ENCODE measurements around the gene LDLRAD3. TPM values are rescaled to one million over a fixed set of nuclear protein-coding genes. Genes with fewer than 3 reads are reported as not detected.

The LDLRAD3 gene
- polyA plus RNA-seq, 1 of the 3 experiments (the other 2 are of a cell fraction): 10.6 TPM

GRCh38 chr11:36186340-36187175 lies 242.7 kb downstream of the LDLRAD3 start:
- Histone ChIP-seq H4K20me1 (ENCODE audit: insufficient read depth) (no peaks in the 10 kb centered on the region), H3K4me3 (ENCODE audit: low read depth in 2 of 2, low read length in 1 of 2) (no peak overlapping the region), H2AFZ (ENCODE audit: low read depth) (no peak overlapping the region), H3K9me2 (no peaks in the 10 kb centered on the region), H3K36me3 (replicated peaks in 1 of 2; ENCODE audit: control insufficient read depth in 1 of 2, insufficient read depth in 2 of 2, low read length in 1 of 2) (no peaks in the 10 kb centered on the region), H3K4me2 (no peak overlapping the region), H3F3A (replicated peaks; ENCODE audit: insufficient read depth) (no peaks in the 10 kb centered on the region), H3K4me1 (ENCODE audit: control insufficient read depth in 1 of 2, insufficient read depth in 2 of 2, low read depth in 1 of 2, low read length in 1 of 2) (peaks cover 3 to 5% of the 10 kb centered on the region in 2 experiments; a peak in 2 of 4 replicates), H3K9me3 (no peaks in the 10 kb centered on the region), H3K79me2 (ENCODE audit: insufficient read depth) (no peaks in the 10 kb centered on the region), H3K27ac (ENCODE audit: low read depth in 2 of 2, low read length in 1 of 2) (peak overlapping the region in 1 of 2 experiments; percentile 48; a peak in 1 of 4 replicates), H3K27me3 (ENCODE audit: insufficient read depth) (no peaks in the 10 kb centered on the region), H3K9ac (no peak overlapping the region)
- CTCF ChIA-PET: interaction anchor here (0.6 to 1.5 kb wide), 4 partner anchors 10 to 243 kb away, joined by 3 to 4 read pairs (median 4); no protein-coding TSS in a partner anchor
- POLR2A ChIA-PET: no interaction called here
- no peak for DNase-seq
- WGBS (ENCODE audit: low lambda C conversion rate): 79% methylated on average over 6 of the region's 6 CpGs
- TF ChIP-seq RXRA (IDR thresholded peaks at IDR 0.05; ENCODE audit: borderline replicate concordance, low read depth) (no peak), SIN3A (IDR thresholded peaks at IDR 0.05; ENCODE audit: borderline replicate concordance, low read depth, low read length) (no peak), EZH2phosphoT487 (IDR thresholded peaks at IDR 0.05; ENCODE audit: borderline replicate concordance, low read depth) (no peak), ELF1 (IDR thresholded peaks at IDR 0.05) (no peak), REST (IDR thresholded peaks at IDR 0.05; ENCODE audit: low read depth, low read length) (no peak), JUND (IDR thresholded peaks at IDR 0.05) (no peak; the same call in 1 of the 2 replicates), YY1 (IDR thresholded peaks at IDR 0.05; ENCODE audit: low read depth) (peak; percentile 39; the same call in 1 of the 2 replicates), IRF3 (IDR thresholded peaks at IDR 0.05; ENCODE audit: low read depth, low read length) (no peak), NFIC (IDR thresholded peaks at IDR 0.05; ENCODE audit: borderline replicate concordance) (peak; percentile 79), RCOR1 (IDR thresholded peaks at IDR 0.05; ENCODE audit: low read length) (no peak), NRF1 (IDR thresholded peaks at IDR 0.05; ENCODE audit: low read depth, low read length) (no peak), CHD2 (IDR thresholded peaks at IDR 0.05; ENCODE audit: low read length, partially characterized antibody) (no peak), SMC3 (IDR thresholded peaks at IDR 0.05; ENCODE audit: low read depth, low read length) (no peak), GATA2 (CRISPR knock-in tag; IDR thresholded peaks at IDR 0.05) (no peak), TEAD4 (IDR thresholded peaks at IDR 0.05; ENCODE audit: borderline replicate concordance, insufficient read depth) (no peak), MXI1 (IDR thresholded peaks at IDR 0.05; ENCODE audit: low read depth, low read length) (no peak), CTCF (IDR thresholded peaks at IDR 0.05) (no peak), EP300 (IDR thresholded peaks at IDR 0.05; ENCODE audit: borderline replicate concordance in 1 of 2, low read depth in 1 of 2, low read length in 1 of 2) (no peak), POLR2AphosphoS5 (IDR thresholded peaks at IDR 0.05; ENCODE audit: low read depth, low read length) (no peak), PBX3 (IDR thresholded peaks at IDR 0.05) (peak; percentile 28; the same call in 1 of the 2 replicates), MEF2A (IDR thresholded peaks at IDR 0.05; ENCODE audit: borderline replicate concordance, low read depth) (no peak), FOXJ3 (CRISPR knock-in tag; IDR thresholded peaks at IDR 0.05) (no peak), FOXM1 (IDR thresholded peaks at IDR 0.05; ENCODE audit: low read depth) (no peak), USF1 (IDR thresholded peaks at IDR 0.05; ENCODE audit: borderline replicate concordance, low read depth) (no peak), FOSL2 (IDR thresholded peaks at IDR 0.05; ENCODE audit: borderline replicate concordance, low read depth) (0 out of 2 replicates have a peak, but pooled peaks have one; percentile 6)

Data from SK-N-SH (cell line).